SK-N-SH (cell line): ENCODE data around the gene COL4A2.

Experiments
- CHD2 ChIP-seq: fragments of 150-350 bp; IDR thresholded peaks from 2 replicates; pipeline ENCODE4 v1.6.1; 2018; ENCODE audit warnings: low read length; ENCODE audit not compliant: partially characterized antibody
- EP300 ChIP-seq, 2 experiments: IDR thresholded peaks; 2 replicates each; pipeline versions ENCODE4 v1.4.0 to v1.6.1; 2012; ENCODE audit warnings: borderline replicate concordance in 1 of 2, low read depth in 1 of 2, low read length in 1 of 2
- EZH2phosphoT487 ChIP-seq: fragments of 200-600 bp; sonication (generic); IDR thresholded peaks from 2 replicates; pipeline ENCODE4 v1.6.1; 2017; ENCODE audit warnings: low read depth, mixed run types, mild to moderate bottlenecking, antibody characterized with exemption, moderate library complexity, borderline replicate concordance
- FOSL2 ChIP-seq: IDR thresholded peaks from 2 replicates; pipeline ENCODE4 v1.4.0; 2012; ENCODE audit warnings: low read depth, mild to moderate bottlenecking, moderate library complexity, borderline replicate concordance
- JUND ChIP-seq: IDR thresholded peaks from 2 replicates; pipeline ENCODE4 v1.4.0; 2012
- MXI1 ChIP-seq: IDR thresholded peaks from 2 replicates; pipeline ENCODE4 v1.6.1; 2012; ENCODE audit warnings: mild to moderate bottlenecking, low read depth, low read length, improper control_type of control experiment
- NFIC ChIP-seq: IDR thresholded peaks from 2 replicates; pipeline ENCODE4 v1.4.0; 2012; ENCODE audit warnings: borderline replicate concordance
- RAD21 ChIP-seq: IDR thresholded peaks from 2 replicates; pipeline ENCODE4 v1.6.1; 2012; ENCODE audit warnings: mild to moderate bottlenecking, low read length
- SIN3A ChIP-seq: IDR thresholded peaks from 2 replicates; pipeline ENCODE4 v1.6.1; 2012; ENCODE audit warnings: low read depth, mild to moderate bottlenecking, low read length, moderate library complexity, borderline replicate concordance
- TAF1 ChIP-seq: IDR thresholded peaks from 2 replicates; pipeline ENCODE4 v1.6.1; 2012; ENCODE audit warnings: low read depth, mild to moderate bottlenecking, low read length, moderate library complexity, borderline replicate concordance
- TCF12 ChIP-seq: IDR thresholded peaks from 2 replicates; pipeline ENCODE4 v1.4.0; 2012
- TF ChIP-seq, protein P1 (sequence below): fragments of 200-600 bp; sonication (generic); IDR thresholded peaks from 2 replicates; pipeline ENCODE4 v1.6.1; 2017; ENCODE audit warnings: antibody characterized with exemption, mild to moderate bottlenecking, moderate library complexity
- TF ChIP-seq, protein P2 (sequence below): fragments of 150-350 bp; IDR thresholded peaks from 2 replicates; pipeline ENCODE4 v1.6.1; 2017; ENCODE audit warnings: antibody characterized with exemption, low read length, low read depth, borderline replicate concordance

DNA sequence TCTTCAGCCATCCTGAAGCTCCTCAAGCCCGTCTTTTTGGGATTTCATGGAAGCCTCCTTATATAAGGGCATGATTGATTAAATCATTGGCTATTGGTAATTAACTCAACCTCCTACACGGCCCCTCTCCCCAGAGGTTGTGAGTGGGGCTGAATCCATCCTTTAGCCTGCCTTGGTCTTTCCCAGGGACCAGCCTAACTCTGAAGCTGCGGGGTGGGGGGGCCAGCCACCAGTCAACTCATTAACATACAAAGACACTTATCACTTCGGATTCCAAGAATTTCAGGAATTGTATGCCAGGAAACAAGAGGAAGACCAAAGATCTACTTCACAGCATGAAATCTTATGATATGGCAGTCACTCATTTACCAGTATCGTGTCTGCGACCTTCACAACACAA is 10.1 kb upstream of the COL4A2 start:
- no peak for TF ChIP-seq RAD21
- TF ChIP-seq, protein P1, sequence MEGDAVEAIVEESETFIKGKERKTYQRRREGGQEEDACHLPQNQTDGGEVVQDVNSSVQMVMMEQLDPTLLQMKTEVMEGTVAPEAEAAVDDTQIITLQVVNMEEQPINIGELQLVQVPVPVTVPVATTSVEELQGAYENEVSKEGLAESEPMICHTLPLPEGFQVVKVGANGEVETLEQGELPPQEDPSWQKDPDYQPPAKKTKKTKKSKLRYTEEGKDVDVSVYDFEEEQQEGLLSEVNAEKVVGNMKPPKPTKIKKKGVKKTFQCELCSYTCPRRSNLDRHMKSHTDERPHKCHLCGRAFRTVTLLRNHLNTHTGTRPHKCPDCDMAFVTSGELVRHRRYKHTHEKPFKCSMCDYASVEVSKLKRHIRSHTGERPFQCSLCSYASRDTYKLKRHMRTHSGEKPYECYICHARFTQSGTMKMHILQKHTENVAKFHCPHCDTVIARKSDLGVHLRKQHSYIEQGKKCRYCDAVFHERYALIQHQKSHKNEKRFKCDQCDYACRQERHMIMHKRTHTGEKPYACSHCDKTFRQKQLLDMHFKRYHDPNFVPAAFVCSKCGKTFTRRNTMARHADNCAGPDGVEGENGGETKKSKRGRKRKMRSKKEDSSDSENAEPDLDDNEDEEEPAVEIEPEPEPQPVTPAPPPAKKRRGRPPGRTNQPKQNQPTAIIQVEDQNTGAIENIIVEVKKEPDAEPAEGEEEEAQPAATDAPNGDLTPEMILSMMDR, result no peak
- TF ChIP-seq TCF12, result no peak
- TF ChIP-seq JUND, result no peak
- TF ChIP-seq TAF1, result no peak
- no peak for TF ChIP-seq SIN3A
- TF ChIP-seq MXI1, result no peak
- no peak for TF ChIP-seq FOSL2
- TF ChIP-seq EP300 (IDR thresholded peaks at IDR 0.05; ENCODE audit: borderline replicate concordance in 1 of 2, low read depth in 1 of 2, low read length in 1 of 2), result no peak
- no peak for TF ChIP-seq CHD2
- TF ChIP-seq, protein P2, sequence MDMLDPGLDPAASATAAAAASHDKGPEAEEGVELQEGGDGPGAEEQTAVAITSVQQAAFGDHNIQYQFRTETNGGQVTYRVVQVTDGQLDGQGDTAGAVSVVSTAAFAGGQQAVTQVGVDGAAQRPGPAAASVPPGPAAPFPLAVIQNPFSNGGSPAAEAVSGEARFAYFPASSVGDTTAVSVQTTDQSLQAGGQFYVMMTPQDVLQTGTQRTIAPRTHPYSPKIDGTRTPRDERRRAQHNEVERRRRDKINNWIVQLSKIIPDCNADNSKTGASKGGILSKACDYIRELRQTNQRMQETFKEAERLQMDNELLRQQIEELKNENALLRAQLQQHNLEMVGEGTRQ, result no peak
- no peak for TF ChIP-seq NFIC
- no peak for TF ChIP-seq EZH2phosphoT487
